ENCODE data around the gene MLANA. TPM values are rescaled to one million over a fixed set of nuclear protein-coding genes. Genes with fewer than 3 reads are reported as not detected.

MLANA gene
- total RNA-seq, 1 donor from 2014 or later = not detected

- Histone ChIP-seq H3K36me3 (no peaks in the 10 kb centered on the region), H3K9ac (no peak overlapping the region), H3K4me3 (no peak overlapping the region), H3K79me2 (ENCODE audit: low read depth) (no peaks in the 10 kb centered on the region), H4K20me1 (ENCODE audit: low read depth) (no peaks in the 10 kb centered on the region), H3K27me3 (no peaks in the 10 kb centered on the region), H3K27ac (no peak overlapping the region), H2AFZ (replicated peaks) (no peak overlapping the region), H3K4me1 (no peaks in the 10 kb centered on the region), H3K4me2 (no peak overlapping the region), H3F3A (ENCODE audit: low read depth) (no peaks in the 10 kb centered on the region), H3K9me3 (ENCODE audit: low read depth) (no peaks in the 10 kb centered on the region)
- no peak for DNase-seq (ENCODE audit: low spot score)
- H3K4me3 Mint-ChIP-seq = no peak overlapping the region
- peaks cover 14% of the 10 kb centered on the region for H3K36me3 Mint-ChIP-seq
- no peaks in the 10 kb centered on the region for H3K9me3 Mint-ChIP-seq
- no peaks in the 10 kb centered on the region for H3K4me1 Mint-ChIP-seq
- no peaks in the 10 kb centered on the region for H3K27me3 Mint-ChIP-seq (ENCODE audit: insufficient read depth, low read depth)
- H3K27ac Mint-ChIP-seq = no peak overlapping the region
- TF ChIP-seq EZH2 (IDR thresholded peaks at IDR 0.05) = no peak
- TF ChIP-seq EZH2phosphoT487 (IDR thresholded peaks at IDR 0.05) = no peak
- TF ChIP-seq CTCF (IDR thresholded peaks at IDR 0.05) = no peak
These were observed 27.2 kb downstream of the MLANA start for GRCh38 chr9:5917888-5918287.

- Histone ChIP-seq H3K9ac (no peak overlapping the region), H4K20me1 (ENCODE audit: low read depth) (no peaks in the 10 kb centered on the region), H3K79me2 (ENCODE audit: low read depth) (no peaks in the 10 kb centered on the region), H3K27me3 (no peaks in the 10 kb centered on the region), H3K4me1 (no peaks in the 10 kb centered on the region), H3K27ac (no peak overlapping the region), H3K9me3 (ENCODE audit: low read depth) (no peaks in the 10 kb centered on the region), H3F3A (ENCODE audit: low read depth) (no peaks in the 10 kb centered on the region), H3K4me2 (no peak overlapping the region), H3K4me3 (no peak overlapping the region), H2AFZ (replicated peaks) (no peak overlapping the region), H3K36me3 (no peaks in the 10 kb centered on the region)
- Mint-ChIP-seq H3K9me3 (no peaks in the 10 kb centered on the region), H3K27ac (no peak overlapping the region), H3K4me1 (no peaks in the 10 kb centered on the region), H3K27me3 (ENCODE audit: insufficient read depth, low read depth) (no peaks in the 10 kb centered on the region), H3K4me3 (no peak overlapping the region), H3K36me3 (peaks cover 14% of the 10 kb centered on the region)
- no peak for DNase-seq (ENCODE audit: low spot score)
- TF ChIP-seq EZH2phosphoT487 (IDR thresholded peaks at IDR 0.05) (no peak), CTCF (IDR thresholded peaks at IDR 0.05) (no peak), EZH2 (IDR thresholded peaks at IDR 0.05) (no peak)
These were observed 27.8 kb downstream of the MLANA start for GRCh38 chr9:5918460-5918859.

GRCh38 chr9:5920860-5921328, 30.2 kb downstream of the MLANA start:
- Mint-ChIP-seq H3K4me3 (no peak overlapping the region), H3K27ac (no peak overlapping the region), H3K9me3 (no peaks in the 10 kb centered on the region), H3K36me3 (peaks cover 16% of the 10 kb centered on the region), H3K4me1 (no peaks in the 10 kb centered on the region), H3K27me3 (ENCODE audit: insufficient read depth, low read depth) (peaks cover 2% of the 10 kb centered on the region)
- TF ChIP-seq CTCF (IDR thresholded peaks at IDR 0.05) (no peak), EZH2 (IDR thresholded peaks at IDR 0.05) (no peak), EZH2phosphoT487 (IDR thresholded peaks at IDR 0.05) (no peak)
- H3K36me3 ChIP-seq = no peaks in the 10 kb centered on the region
- H4K20me1 ChIP-seq (ENCODE audit: low read depth) = no peaks in the 10 kb centered on the region
- no peaks in the 10 kb centered on the region for H3K4me1 ChIP-seq
- DNase-seq (ENCODE audit: low spot score) = no peak
- H3K9me3 ChIP-seq (ENCODE audit: low read depth) = no peaks in the 10 kb centered on the region
- H3K4me3 ChIP-seq = no peak overlapping the region
- no peaks in the 10 kb centered on the region for H3F3A ChIP-seq (ENCODE audit: low read depth)
- H3K79me2 ChIP-seq (ENCODE audit: low read depth) = no peaks in the 10 kb centered on the region
- H3K27ac ChIP-seq = no peak overlapping the region
- H3K27me3 ChIP-seq = no peaks in the 10 kb centered on the region
- no peak overlapping the region for H2AFZ ChIP-seq (replicated peaks)
- no peak overlapping the region for H3K4me2 ChIP-seq
- no peak overlapping the region for H3K9ac ChIP-seq

All from neural progenitor cell (in vitro differentiated cells).